Gastrocnemius medialis (tissue), 4 donors: ENCODE data around the gene ERI2. TPM values are rescaled to one million over a fixed set of nuclear protein-coding genes. Genes with fewer than 3 reads are reported as not detected.

Experiments
- ATAC-seq, 2 donors: fragments of 150-250 bp; one replicate each; pipeline ENCODE4 v1.9.1; 2016
- DNase-seq, 2 donors: peaks; one replicate each; pipeline ENCODE4 v3.0.0-alpha.2; 2019
- H3K27ac ChIP-seq, 4 donors: fragments of 200-600 bp; sonication (generic); 1 replicate in 1 of 4; 2 replicates in 3 of 4; pipeline ENCODE4 v1.5.1; 2016 to 2018; ENCODE audit warnings: mild to moderate bottlenecking in 2 of 4, moderate library complexity in 1 of 4
- H3K27me3 ChIP-seq, 3 donors: fragments of 200-600 bp; sonication (generic) in 2 of 3; 1 replicate in 1 of 3; 2 replicates in 2 of 3; pipeline versions ENCODE4 v1.5.1 to v1.6.0; 2016 to 2019; ENCODE audit warnings: mild to moderate bottlenecking in 1 of 3, moderate library complexity in 1 of 3
- H3K36me3 ChIP-seq, 2 donors: fragments of 200-600 bp; sonication (generic) in 1 of 2; one replicate each; pipeline ENCODE4 v1.5.1; 2017 to 2018
- H3K4me1 ChIP-seq, 2 donors: fragments of 200-600 bp; sonication (generic) in 1 of 2; one replicate each; pipeline ENCODE4 v1.5.1; 2016 to 2017; ENCODE audit warnings: mild to moderate bottlenecking in 2 of 2
- H3K4me3 ChIP-seq, 4 donors: fragments of 200-600 bp; sonication (generic) in 3 of 4; 1 replicate in 1 of 4; 2 replicates in 3 of 4; pipeline ENCODE4 v1.5.1; 2016 to 2019; ENCODE audit warnings: mild to moderate bottlenecking in 2 of 4
- H3K9me3 ChIP-seq, 3 donors: fragments of 200-600 bp; sonication (generic) in 2 of 3; 1 replicate in 1 of 3; 2 replicates in 2 of 3; pipeline ENCODE4 v1.5.1; 2016 to 2019
- POLR2A ChIP-seq, 2 donors: fragments of 450-650 bp; IDR thresholded peaks; one replicate each; pipeline ENCODE4 v1.6.1; 2017; ENCODE audit warnings: antibody characterized with exemption in 2 of 2, mild to moderate bottlenecking in 2 of 2, moderate library complexity in 2 of 2
- in situ Hi-C, 4 donors: fragments of 200-750 bp; cut with MboI; loops; one replicate each; pipeline versions ENCODE4 v1.15.0 to v1.8.0; 2017; ENCODE audit warnings: low sequenced_read_pairs in 4 of 4
- intact Hi-C: fragments of 100-400 bp; cut with DNase I; formaldehyde crosslinking; loops from one replicate; pipeline ENCODE4 v1.15.1; 2023; ENCODE audit warnings: low total_unique reads
- total RNA-seq, 4 donors: library from RNA; depleted of rRNA; stranded (reverse); fragments of >200 nt; gene quantifications; one replicate each; pipeline versions ENCODE4 v1.1.0 to v1.2.3, GENCODE V29; 2016
- TF ChIP-seq, protein P1 (sequence below), 5 experiments: fragments of 450-650 bp in 3 of 5; fragments of 200-600 bp in 2 of 5; sonication (generic) in 2 of 5; IDR thresholded peaks in 4 of 5; conservative IDR thresholded peaks in 1 of 5; 1 replicate in 4 of 5; 2 replicates in 1 of 5; pipeline ENCODE4 v1.5.1; 2016 to 2019; ENCODE audit warnings: antibody characterized with exemption in 5 of 5, mild to moderate bottlenecking in 3 of 5, moderate library complexity in 3 of 5

ERI2 gene
- total RNA-seq, 4 donors from 2014 or later: 3.0 to 30.5 (median 9.8) TPM

DNA sequence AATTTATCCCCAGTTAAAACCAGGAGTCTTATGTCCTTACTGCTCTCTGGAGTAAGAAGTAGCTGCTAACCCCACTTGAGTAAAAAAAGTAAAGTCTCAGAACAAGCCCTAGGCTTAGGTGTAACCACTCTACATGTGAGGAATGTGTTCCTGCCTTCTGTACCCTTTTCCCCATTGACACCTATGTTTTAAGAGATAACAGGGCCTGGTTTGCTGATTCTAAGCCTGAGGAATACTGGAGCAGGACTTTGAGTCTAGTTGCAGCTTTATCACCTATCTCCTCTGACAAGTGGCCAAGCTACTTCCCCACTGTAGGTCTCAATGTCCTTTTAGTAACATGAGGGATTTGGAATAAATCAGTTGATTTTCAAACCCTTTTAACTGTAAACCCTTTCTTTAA lies 40.3 kb upstream of the ERI2 start:
- no peaks in the 10 kb centered on the region for H3K36me3 ChIP-seq
- no peaks in the 10 kb centered on the region for H3K9me3 ChIP-seq
- ATAC-seq: no peak
- H3K4me3 ChIP-seq: no peak overlapping the region
- in situ Hi-C loops (no loop called here), intact Hi-C loops (no loop called here)
- H3K27me3 ChIP-seq: no peaks in the 10 kb centered on the region
- DNase-seq: no peak
- H3K4me1 ChIP-seq: peaks cover 16 to 25% of the 10 kb centered on the region in 2 donors
- TF ChIP-seq, protein P1, sequence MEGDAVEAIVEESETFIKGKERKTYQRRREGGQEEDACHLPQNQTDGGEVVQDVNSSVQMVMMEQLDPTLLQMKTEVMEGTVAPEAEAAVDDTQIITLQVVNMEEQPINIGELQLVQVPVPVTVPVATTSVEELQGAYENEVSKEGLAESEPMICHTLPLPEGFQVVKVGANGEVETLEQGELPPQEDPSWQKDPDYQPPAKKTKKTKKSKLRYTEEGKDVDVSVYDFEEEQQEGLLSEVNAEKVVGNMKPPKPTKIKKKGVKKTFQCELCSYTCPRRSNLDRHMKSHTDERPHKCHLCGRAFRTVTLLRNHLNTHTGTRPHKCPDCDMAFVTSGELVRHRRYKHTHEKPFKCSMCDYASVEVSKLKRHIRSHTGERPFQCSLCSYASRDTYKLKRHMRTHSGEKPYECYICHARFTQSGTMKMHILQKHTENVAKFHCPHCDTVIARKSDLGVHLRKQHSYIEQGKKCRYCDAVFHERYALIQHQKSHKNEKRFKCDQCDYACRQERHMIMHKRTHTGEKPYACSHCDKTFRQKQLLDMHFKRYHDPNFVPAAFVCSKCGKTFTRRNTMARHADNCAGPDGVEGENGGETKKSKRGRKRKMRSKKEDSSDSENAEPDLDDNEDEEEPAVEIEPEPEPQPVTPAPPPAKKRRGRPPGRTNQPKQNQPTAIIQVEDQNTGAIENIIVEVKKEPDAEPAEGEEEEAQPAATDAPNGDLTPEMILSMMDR (IDR thresholded peaks at IDR 0.05 in 4 of 5, conservative IDR thresholded peaks at IDR 0.05 in 1 of 5): no peak
- no peak for TF ChIP-seq POLR2A (IDR thresholded peaks at IDR 0.05)
- H3K27ac ChIP-seq: no peak overlapping the region

DNA sequence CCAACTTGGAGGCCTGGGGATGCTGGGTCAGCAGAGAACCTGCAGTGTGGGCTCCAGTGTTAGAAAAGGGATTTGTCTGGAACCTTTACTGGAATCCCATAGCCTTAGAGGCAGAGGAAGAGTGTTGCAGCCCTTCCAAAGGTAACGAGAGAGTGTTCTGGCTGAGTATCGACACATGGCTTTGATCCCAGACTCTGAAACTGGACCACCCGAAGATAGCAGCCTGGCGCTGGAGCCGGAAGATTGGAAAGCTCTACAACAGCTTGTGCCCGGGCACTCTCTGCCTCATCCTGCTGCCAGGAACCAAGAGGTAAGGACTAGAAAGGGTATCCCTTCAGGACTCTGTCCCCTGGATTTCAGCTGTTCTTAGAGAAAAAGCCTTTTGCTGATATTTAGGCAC lies 39.8 kb upstream of the ERI2 start:
- H3K9me3 ChIP-seq: no peaks in the 10 kb centered on the region
- no peaks in the 10 kb centered on the region for H3K36me3 ChIP-seq
- no peak for DNase-seq
- ATAC-seq: no peak
- H3K4me3 ChIP-seq: no peak overlapping the region
- TF ChIP-seq, protein P1 (IDR thresholded peaks at IDR 0.05 in 4 of 5, conservative IDR thresholded peaks at IDR 0.05 in 1 of 5): no peak
- TF ChIP-seq POLR2A (IDR thresholded peaks at IDR 0.05): no peak
- in situ Hi-C loops: no loop called here
- peaks cover 11 to 19% of the 10 kb centered on the region in 2 donors for H3K4me1 ChIP-seq
- no peaks in the 10 kb centered on the region for H3K27me3 ChIP-seq
- intact Hi-C loops: no loop called here
- no peak overlapping the region for H3K27ac ChIP-seq

DNA sequence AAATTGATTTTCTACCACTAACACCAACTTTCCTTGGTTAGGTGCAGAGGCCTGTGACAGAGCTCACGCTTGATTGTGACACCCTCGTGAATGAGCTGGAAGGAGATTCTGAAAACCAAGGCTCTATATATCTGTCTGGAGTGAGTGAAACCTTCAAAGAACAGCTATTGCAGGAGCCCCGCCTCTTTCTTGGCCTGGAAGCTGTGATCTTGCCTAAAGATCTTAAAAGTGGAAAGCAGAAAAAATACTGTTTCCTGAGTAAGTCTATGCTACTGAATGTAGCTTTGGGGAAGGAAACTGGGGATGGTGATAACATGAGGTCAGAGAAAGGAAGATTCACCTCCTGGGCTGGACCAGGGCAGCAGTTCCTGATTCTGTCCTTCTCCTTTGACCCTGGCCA lies 38.3 kb upstream of the ERI2 start:
- Histone ChIP-seq H3K9me3 (no peaks in the 10 kb centered on the region), H3K27me3 (no peaks in the 10 kb centered on the region), H3K27ac (no peak overlapping the region), H3K4me3 (no peak overlapping the region), H3K4me1 (peaks cover 0 to 8% of the 10 kb centered on the region in 2 donors), H3K36me3 (no peaks in the 10 kb centered on the region)
- DNase-seq (no peak), ATAC-seq (no peak)
- TF ChIP-seq, protein P1 (IDR thresholded peaks at IDR 0.05 in 4 of 5, conservative IDR thresholded peaks at IDR 0.05 in 1 of 5): no peak
- no peak for TF ChIP-seq POLR2A (IDR thresholded peaks at IDR 0.05)
- intact Hi-C loops: no loop called here
- in situ Hi-C loops: no loop called here

DNA sequence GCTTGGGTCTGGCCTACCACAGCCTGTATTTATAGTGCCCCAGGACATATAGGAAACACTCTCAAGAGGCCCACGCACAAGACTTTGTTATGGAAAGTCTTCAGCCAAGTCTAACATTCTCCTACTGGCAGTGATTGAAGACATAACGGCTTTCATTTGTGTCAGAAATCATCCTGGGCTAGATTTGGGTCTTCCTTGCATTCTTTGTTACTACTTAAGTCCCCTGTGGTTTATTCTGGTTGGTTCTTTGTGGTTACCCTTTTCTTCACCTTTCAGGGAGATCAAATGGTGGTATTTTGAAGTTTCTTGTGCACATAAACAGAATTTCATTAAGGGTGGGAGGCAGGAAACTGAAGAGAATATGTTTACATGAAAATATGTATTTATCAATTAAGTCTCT lies 37.8 kb upstream of the ERI2 start:
- Histone ChIP-seq H3K27ac (no peak overlapping the region), H3K9me3 (no peaks in the 10 kb centered on the region), H3K36me3 (no peaks in the 10 kb centered on the region), H3K27me3 (no peaks in the 10 kb centered on the region), H3K4me1 (peaks cover 0 to 8% of the 10 kb centered on the region in 2 donors), H3K4me3 (no peak overlapping the region)
- in situ Hi-C loops (no loop called here), intact Hi-C loops (no loop called here)
- ATAC-seq (no peak), DNase-seq (no peak)
- TF ChIP-seq POLR2A (IDR thresholded peaks at IDR 0.05): no peak
- TF ChIP-seq, protein P1 (IDR thresholded peaks at IDR 0.05 in 4 of 5, conservative IDR thresholded peaks at IDR 0.05 in 1 of 5): no peak

DNA sequence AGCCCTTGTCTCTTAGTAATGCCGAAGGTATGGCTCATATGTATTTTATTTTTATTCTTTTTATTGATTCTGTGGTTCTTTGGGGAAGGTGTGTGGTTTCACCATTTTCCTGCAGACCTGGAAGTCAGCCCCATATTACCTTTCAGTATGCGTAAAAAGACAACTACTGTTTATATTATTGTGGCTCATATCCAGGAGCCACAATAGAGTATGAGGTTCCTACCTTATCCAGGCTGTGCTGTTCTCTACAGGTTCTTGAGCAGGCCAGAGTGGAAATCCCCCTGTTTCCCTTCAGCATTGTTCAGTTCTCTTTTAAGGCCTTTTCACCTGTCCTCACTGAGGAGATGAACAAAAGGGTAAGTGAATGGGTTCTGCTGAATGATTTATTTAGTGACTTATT lies 33.2 kb upstream of the ERI2 start:
- no peak for DNase-seq
- ATAC-seq: no peak
- TF ChIP-seq, protein P1 (IDR thresholded peaks at IDR 0.05 in 4 of 5, conservative IDR thresholded peaks at IDR 0.05 in 1 of 5): no peak
- no peak for TF ChIP-seq POLR2A (IDR thresholded peaks at IDR 0.05)
- intact Hi-C loops (no loop called here), in situ Hi-C loops (no loop called here)
- Histone ChIP-seq H3K9me3 (no peaks in the 10 kb centered on the region), H3K36me3 (no peaks in the 10 kb centered on the region), H3K4me1 (no peaks in the 10 kb centered on the region), H3K4me3 (no peak overlapping the region), H3K27me3 (no peaks in the 10 kb centered on the region), H3K27ac (no peak overlapping the region)
